Stimulated activated CD4-positive, alpha-beta T cell treated with anti-CD3 and anti-CD28 coated beads, TNF-alpha, amount 100 ng/mL, for 4 hours (primary cell): ENCODE data around the gene TMEM269.
"Not testable (repeated sequence)": the region's sequence is repeated elsewhere in the genome, so short reads cannot be mapped to it uniquely, and the experiment has no call there.

Experiments
- DNase-seq, 3 experiments: peaks; one replicate each; pipeline ENCODE4 v3.0.0-alpha.2; 2020; ENCODE audit warnings: low read depth in 3 of 3

TMEM269 gene

DNA sequence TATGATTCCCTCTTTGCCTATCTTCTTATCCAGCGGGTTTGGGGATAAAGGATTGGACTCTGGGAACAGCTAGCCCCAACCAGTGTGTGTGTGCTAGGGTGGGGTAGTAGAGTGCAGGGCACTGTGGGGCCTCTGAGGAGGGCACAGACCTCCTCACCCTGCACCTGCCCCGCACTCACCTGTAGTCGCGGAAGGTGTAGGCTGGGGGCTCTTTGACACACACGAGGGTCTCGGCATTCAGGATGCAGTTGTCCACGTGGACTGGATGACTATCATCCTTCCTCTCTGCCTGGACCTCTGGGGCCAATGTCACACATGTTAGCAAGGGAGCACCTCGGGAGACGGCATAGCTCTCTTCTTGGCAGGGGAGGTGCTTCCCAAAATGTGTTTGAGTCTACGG, 36.8 kb upstream of the TMEM269 start:
- no peak for DNase-seq

DNA sequence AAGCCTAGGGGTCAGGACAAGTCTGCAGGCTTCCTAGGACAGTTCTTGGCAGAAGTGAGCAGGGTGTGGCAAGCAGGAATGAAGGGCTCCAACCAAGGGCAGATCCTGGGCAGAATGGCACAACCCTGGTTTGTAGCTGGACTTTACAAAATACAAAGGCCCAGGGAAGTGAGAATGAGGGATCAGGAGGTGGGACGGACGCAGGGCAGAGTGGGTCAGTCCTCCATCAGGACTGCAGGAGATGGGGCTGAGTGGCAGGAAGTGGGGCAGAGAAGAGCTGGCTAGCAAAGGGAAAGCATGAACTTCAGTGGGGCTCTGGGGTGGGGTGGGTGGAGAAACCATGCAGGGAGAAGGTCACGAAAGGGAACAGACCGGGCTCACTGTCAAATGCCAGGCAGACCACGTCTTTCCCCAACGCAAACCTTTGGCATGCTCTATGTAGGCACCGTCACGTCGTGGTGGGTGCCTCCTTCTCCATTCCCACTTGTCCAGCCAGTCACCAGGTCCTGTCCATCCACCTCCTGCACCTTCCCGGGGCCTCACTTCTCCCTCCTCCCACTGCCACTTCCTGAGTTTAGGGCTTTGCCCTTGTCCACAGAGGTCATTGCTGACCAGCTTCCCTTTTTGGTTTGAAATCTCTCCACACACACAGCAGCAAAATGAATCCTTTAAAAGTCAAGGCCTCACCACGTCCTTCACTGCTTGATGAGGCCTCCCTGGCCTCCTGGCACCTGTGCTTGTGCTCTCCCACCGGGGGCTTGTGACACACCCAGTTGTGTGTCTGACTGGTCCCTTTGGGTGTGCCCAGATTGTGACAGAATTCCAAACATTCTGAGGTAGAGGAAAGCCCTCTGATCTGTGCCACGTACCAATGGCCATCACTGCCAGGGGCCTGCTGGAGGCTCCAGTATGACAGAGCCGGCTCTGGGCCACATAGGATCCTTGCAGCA, 36.1 kb upstream of the TMEM269 start:
- no peak for DNase-seq

- no peak for DNase-seq
Measured at GRCh38 chr1:42750041-42750440, 34.8 kb upstream of the TMEM269 start.

GRCh38 chr1:42751511-42752070, 33.2 kb upstream of the TMEM269 start:
- DNase-seq: not testable (repeated sequence)

DNA sequence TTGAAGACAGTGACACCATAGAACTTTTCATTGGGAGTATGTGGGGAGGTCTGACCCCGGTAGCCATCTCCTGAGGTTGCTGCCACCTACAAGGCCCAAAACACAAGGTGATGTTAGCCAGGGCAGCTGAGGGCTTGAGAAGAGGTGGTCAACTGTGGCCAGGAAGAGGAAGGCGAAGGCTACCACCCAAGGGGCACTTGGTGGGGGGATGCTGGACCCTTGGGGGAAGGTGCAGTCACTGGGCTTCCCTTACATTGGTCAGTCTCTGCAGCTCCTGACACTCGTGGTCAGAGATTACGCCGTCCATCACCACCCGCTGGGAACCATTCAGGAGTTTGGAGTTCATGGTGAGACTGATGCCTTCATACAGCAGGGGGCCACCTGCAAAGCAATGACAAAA, 32.5 kb upstream of the TMEM269 start:
- no peak for DNase-seq

DNA sequence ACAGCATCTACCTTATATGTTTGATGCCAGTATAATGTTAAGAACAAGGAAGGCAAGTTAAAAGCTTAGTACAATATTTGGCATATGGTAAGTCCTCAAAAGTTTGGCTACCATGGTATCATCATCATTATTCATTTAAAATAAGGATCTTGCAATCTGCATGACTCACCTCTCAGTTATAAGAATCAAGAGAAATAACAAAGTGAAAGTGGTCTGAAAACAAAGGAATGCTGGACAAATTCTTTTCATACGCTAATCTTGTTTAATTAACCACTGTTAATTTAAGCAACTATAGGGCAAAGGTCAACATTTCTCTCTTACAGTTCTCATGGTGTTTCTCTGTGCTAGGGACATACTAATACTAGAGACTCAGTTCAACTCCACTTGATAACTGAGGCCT, 31.7 kb upstream of the TMEM269 start:
- DNase-seq: no peak

DNA sequence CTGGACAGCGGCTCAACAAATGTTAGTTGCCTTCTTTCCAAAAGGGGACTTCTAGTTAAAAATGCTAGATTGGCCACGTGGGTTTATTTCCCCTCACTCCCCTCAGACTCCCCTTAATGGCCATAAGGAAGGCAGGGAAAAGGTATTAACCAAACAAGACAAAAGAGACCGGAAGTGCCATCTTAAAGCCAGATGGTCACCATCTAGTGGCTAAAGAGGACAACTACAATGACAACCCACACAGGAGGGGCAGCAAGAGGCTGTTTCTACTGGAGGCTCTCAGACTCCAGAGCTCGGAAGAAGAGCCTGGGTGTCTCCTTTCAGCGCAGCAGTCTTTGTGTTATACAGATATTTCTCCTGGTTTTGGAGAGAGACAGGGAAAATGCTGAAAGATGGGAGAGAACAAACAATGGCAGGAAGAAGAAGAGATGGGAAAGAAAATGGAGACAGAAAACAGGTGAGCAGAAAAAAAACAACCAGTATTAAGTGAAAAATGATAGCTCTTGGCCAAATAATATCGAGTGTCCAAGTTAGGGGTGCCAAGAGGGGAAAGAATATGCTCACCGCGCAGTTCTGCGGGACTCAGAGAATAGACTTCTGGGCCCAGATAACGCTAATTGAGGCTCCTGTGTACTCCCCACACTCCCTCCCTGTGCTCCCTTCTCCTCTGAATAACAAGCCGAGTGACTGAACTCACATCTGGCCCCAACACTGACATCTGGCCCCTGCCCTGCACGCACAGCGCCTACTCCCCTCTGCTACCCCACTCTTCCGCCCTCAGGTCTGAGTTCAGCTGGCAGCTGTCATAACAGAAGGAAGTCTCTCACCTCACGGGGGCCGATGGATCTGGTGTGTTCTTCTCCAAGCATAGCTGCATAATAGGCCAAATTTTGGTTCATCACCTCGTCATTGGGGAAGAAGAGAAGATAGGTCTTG, 27.6 kb upstream of the TMEM269 start:
- no peak for DNase-seq

DNA sequence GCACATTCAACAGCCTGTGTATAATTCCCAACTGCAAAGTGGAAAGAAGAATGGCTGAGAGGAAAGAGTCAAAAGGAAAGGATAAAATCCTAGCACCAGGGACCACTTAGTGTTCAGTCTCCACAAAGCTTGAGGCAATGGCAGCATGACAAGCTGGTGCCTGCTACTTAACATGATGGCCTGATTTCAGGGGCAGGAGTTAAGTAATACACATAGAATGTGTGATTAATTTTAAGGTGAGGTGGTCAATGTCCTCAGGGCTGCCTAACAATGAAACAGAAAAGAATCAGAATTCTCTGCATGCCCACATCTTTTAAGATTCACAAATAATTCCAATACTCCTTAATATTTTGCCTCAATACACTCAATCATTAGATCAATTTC, 26.9 kb upstream of the TMEM269 start:
- DNase-seq: no peak

GRCh38 chr1:42758641-42759040, 26.1 kb upstream of the TMEM269 start:
- no peak for DNase-seq

DNA sequence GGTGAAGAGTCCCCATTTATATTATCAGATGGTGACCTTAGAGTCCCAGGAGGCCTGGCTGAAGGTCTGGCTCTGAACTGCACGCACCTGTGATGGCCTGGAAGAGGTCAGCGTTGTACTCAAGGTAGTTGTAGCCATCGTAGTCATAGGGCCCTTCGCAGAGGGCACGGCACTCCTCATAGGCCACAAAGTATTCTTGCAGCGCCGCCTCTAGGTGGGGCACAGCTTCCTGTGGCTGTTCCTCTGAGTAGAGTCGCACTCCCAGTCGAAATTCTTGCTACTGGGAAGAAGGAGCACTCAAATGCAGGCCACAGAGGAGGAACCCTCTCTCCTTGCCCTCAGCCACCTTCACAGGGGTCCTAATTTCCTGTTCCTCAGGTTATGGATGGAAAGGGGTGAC, 25.7 kb upstream of the TMEM269 start:
- DNase-seq: no peak

DNA sequence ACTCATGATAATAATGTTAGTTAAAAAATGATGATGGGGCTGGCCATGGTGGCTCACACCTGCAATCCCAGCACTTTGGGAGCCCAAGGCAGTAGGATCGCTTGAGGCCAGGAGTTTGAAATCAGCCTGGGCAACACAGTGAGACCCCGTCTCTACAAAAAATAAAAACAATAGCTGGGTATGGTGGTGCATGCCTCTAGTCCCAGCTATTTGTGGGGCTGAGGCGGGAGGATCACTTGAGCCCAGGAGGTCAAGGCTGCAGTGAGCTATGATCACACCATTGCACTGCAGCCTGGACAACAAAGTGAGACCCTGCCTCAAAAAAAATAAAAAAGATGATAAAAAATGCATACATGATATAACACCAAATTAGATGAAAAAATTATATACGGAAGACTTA, 23.2 kb upstream of the TMEM269 start:
- no peak for DNase-seq

DNA sequence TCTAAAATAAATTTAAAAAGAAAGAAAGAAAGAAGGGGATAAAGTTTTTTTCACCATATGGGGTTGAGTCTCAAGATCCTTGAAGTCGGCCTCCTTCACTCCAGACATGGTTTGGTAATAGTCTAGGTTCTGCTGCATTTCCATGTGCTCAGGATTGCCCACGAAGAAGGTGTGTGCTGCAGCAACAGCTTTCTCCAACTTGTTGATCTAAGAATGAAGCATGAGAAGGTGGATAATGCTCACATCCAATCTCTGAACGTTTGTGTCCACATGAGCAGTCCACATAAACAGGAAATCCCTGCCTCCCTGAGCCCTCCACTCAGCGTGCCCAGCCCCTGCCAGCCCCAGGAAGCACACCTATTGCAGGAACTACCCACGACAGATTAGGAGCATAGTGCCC, 22.5 kb upstream of the TMEM269 start:
- no peak for DNase-seq

- no peak for DNase-seq
Measured at GRCh38 chr1:42765269-42765668, 19.5 kb upstream of the TMEM269 start.

GRCh38 chr1:42765832-42766740, 18.7 kb upstream of the TMEM269 start:
- peak in 1 of 3 experiments; percentile 43 for DNase-seq

DNA sequence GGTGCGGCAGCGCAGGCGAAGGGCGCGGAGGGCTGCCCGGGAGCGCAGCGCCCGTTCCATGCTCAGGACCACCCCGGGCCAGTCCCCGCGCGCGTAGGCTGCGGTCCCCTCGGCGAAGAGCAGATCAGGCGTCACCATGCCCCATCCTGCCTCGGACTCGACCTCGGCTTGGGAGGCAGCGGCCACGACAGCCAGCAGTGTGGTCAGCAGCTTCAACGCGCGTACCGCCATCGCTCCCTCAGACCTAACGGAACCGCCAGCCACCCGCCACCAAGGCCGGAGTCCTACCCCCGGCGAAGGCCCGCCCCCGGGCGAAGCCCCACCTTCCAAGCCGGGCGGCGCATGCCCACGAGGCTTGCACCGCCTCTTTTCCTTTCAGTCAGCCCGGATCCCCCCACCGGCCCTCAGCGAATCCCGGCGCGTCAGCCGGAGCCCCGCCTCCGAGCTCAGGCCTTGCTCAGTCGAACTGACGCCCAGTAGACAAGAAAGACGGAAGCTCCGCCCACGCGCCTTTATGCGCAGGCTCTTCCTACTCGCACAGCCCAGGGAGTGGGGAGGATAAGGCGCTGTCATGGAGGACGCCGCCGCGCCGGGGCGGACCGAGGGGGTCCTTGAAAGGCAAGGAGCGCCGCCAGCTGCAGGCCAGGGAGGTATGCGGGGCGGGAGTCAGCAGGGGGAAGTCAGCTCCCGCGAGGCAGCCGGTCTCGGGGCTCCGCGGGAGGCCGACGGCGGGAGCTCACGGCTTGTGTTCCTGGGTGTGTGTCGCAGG, 17.9 kb upstream of the TMEM269 start, which contains the start of the genes C1orf50 and P3H1:
C1orf50 (plus strand) TSS at position 509 of the 769 bp plus-strand sequence; CDS start at position 572, 63 bp downstream.
P3H1 (minus strand) TSS at position 288 of the 769 bp plus-strand sequence; CDS start at position 231, 57 bp downstream.
- peak; percentile 98 to 100 (median 99) for DNase-seq

- DNase-seq: peak in 1 of 3 experiments; percentile 25
Measured at GRCh38 chr1:42767510-42768000, 17.2 kb upstream of the TMEM269 start.

DNA sequence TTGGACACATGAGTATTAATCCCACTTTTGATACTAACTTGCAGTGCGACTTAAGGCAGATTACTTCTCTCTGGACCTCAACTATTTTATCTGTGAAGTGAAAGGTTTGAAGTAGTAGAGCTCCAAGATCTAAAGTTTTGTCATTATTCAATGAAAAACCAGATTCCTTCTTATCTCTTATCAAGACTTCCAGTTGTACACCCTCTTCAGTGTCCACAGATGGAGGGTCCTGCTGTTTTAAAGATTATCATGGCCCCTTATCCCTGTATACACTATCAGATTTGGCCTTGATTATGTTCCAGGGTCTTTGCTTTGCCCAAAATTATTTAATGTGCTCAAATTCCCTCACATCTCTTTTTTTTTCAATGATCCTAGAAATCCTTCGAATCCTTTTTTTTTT, 16.6 kb upstream of the TMEM269 start:
- DNase-seq: no peak

- no peak for DNase-seq
Measured at GRCh38 chr1:42769811-42770210, 15.0 kb upstream of the TMEM269 start.

DNA sequence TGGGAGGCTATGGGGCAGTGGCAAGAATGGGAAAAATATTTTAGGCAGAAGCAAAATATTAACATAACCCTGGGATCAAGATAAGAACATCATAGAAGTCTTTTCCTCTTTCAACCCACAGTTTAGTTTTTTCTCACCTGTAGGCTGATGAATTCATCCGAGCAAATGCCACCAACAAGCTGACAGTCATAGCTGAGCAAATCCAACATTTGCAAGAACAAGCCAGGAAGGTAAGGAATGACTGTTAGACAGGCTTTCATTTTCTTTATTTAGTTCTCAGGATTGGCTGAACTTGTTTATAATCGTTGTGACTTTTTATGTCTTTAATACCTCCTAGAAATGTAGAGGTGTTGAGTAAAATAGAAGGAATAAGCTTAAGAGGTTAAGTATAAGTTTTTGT, 11.4 kb upstream of the TMEM269 start:
- no peak for DNase-seq
